Brain microvascular endothelial cell (primary cell): ENCODE results near the gene UBASH3A.

Source experiments
- DNase-seq: peaks from one replicate; pipeline ENCODE4 v3.0.0-alpha.2; 2020
- H3K27ac ChIP-seq: fragments of 250-450 bp; sonication (Bioruptor Pico); 2 replicates; pipeline ENCODE4 v1.5.1; 2020; ENCODE audit warnings: mild to moderate bottlenecking, moderate library complexity
- H3K27me3 ChIP-seq: fragments of 250-450 bp; sonication (Bioruptor Pico); replicated peaks from 2 replicates; pipeline ENCODE4 v1.5.1; 2020; ENCODE audit warnings: mild to moderate bottlenecking
- H3K36me3 ChIP-seq: fragments of 250-450 bp; sonication (Bioruptor Pico); replicated peaks from 2 replicates; pipeline ENCODE4 v1.5.1; 2020; ENCODE audit warnings: mild to moderate bottlenecking
- H3K4me3 ChIP-seq: 2 replicates; pipeline ENCODE4 v1.5.1; 2011; ENCODE audit warnings: low read depth, mild to moderate bottlenecking, control low read depth, low read length, moderate library complexity
- in situ Hi-C: cut with HindIII; loops from 2 replicates; pipeline ENCODE4 v1.10.0; 2017; ENCODE audit warnings: low sequenced_read_pairs, low pct_ligation_motif_present
- TF ChIP-seq, protein P1 (sequence below): IDR thresholded peaks from 2 replicates; pipeline ENCODE4 v1.5.1; 2011; ENCODE audit warnings: low read depth, mild to moderate bottlenecking, moderate library complexity, low read length, control low read depth, inconsistent platforms; ENCODE audit errors: missing control alignments

UBASH3A gene

DNA sequence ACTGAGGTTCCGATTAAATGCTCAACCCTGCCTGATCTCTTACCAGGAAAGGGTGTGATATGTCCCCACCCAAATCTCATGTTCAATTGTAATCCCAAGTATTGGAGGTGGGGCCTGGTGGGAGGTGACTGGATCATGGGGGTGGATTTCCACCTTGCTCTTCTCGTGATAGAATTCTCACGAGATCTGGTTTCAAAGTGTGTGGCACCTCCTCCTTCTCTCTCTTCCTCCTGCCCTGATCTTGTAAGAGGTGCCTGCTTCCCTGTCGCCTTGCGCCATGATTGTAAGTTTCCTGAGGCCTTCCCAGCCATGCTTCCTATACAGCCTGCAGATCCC is 57.5 kb downstream of the UBASH3A start:
- no peak for DNase-seq
- no peak overlapping the region for H3K27ac ChIP-seq
- in situ Hi-C loops = no loop called here
- TF ChIP-seq, protein P1, sequence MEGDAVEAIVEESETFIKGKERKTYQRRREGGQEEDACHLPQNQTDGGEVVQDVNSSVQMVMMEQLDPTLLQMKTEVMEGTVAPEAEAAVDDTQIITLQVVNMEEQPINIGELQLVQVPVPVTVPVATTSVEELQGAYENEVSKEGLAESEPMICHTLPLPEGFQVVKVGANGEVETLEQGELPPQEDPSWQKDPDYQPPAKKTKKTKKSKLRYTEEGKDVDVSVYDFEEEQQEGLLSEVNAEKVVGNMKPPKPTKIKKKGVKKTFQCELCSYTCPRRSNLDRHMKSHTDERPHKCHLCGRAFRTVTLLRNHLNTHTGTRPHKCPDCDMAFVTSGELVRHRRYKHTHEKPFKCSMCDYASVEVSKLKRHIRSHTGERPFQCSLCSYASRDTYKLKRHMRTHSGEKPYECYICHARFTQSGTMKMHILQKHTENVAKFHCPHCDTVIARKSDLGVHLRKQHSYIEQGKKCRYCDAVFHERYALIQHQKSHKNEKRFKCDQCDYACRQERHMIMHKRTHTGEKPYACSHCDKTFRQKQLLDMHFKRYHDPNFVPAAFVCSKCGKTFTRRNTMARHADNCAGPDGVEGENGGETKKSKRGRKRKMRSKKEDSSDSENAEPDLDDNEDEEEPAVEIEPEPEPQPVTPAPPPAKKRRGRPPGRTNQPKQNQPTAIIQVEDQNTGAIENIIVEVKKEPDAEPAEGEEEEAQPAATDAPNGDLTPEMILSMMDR = no peak
- no peaks in the 10 kb centered on the region for H3K36me3 ChIP-seq
- no peaks in the 10 kb centered on the region for H3K27me3 ChIP-seq
- H3K4me3 ChIP-seq = no peak overlapping the region

DNA sequence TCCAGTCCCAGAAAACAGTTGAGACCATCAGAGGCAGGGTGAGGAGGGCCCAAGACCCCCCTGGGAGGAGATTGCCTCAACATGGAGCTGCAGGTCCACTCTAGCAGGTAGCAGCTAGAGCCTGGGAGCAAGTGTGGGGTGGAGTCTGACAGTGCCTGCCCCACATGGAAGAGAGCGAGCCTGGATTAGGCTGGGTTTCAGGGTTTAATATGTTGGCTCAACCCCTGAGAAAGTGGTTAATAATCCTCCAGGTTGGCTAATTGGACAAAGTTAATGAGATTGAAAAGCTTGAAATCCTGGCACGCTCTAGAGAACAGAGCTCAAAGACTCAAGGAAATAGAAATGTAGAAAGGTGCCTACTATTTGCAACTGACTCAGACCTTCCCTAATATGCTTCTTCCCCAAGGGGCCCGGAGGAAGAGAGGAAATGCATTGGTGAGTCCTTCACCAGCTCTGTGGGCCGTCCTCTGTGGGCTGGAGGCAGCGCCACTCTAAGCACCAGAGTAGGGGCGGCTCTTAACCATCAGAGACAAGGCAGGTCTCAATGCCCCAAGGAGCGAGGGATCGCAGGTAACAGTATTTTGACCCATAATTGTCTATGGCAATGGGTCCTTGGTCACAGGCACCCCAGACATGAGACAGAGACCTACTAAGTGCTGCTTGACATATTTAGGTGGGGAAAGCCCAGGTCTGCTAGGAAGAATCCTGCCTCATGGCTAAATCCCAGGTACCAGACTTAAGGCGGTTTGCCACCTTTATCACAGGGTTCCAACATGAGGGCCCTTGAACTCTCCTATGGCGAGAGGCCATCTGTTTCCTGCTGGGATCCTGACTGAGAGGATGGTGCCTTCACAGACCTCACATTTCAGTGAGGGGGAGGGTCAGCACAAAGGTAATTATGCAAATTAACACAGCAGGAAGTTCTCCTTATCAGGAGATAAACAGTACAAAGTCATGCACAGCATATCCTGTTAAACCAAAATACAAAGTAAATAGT is 58.5 kb downstream of the UBASH3A start:
- in situ Hi-C loops = no loop called here

DNA sequence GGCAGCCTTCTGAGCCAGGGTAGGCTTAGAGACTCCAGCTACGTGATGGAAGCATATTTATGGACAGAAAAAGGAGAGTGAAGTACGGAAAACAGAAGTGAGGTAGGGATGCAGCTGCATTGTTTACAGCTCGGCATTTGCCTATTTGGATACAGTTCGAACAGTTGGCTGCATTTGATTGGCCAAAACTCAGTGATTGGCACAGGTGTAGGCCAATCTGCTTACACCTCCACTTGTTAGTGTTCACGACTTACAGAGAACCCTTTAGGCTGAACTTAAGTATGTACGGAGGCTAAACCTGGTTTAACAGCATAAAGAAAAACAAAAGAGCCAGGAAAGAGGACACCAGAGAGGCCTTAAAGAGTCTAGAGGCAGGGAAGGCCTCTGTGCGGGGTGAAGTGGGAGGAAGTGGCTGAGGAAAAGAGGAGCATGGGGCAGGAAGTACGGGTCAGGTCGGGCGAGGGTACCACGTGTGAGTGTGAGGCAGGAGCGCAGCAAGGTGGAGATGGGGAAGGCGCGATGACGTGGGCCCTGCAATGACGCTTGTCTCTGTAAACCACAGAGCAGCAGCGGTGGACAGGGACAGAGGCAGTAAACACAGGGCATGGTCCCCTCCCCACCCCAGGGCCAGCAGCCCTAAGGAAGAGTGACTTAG is 60.3 kb downstream of the UBASH3A start:
- no peaks in the 10 kb centered on the region for H3K27me3 ChIP-seq
- no peak overlapping the region for H3K4me3 ChIP-seq
- no peak overlapping the region for H3K27ac ChIP-seq
- no peaks in the 10 kb centered on the region for H3K36me3 ChIP-seq
- TF ChIP-seq, protein P1 = no peak
- peak; percentile 64 for DNase-seq
- in situ Hi-C loops = no loop called here

More for the DNA sequence above, 58.5 kb downstream of the UBASH3A start:
- TF ChIP-seq, protein P1 = no peak
- no peak for DNase-seq
- no peaks in the 10 kb centered on the region for H3K36me3 ChIP-seq
- H3K27ac ChIP-seq = no peak overlapping the region
- H3K4me3 ChIP-seq = no peak overlapping the region
- H3K27me3 ChIP-seq = no peaks in the 10 kb centered on the region

DNA sequence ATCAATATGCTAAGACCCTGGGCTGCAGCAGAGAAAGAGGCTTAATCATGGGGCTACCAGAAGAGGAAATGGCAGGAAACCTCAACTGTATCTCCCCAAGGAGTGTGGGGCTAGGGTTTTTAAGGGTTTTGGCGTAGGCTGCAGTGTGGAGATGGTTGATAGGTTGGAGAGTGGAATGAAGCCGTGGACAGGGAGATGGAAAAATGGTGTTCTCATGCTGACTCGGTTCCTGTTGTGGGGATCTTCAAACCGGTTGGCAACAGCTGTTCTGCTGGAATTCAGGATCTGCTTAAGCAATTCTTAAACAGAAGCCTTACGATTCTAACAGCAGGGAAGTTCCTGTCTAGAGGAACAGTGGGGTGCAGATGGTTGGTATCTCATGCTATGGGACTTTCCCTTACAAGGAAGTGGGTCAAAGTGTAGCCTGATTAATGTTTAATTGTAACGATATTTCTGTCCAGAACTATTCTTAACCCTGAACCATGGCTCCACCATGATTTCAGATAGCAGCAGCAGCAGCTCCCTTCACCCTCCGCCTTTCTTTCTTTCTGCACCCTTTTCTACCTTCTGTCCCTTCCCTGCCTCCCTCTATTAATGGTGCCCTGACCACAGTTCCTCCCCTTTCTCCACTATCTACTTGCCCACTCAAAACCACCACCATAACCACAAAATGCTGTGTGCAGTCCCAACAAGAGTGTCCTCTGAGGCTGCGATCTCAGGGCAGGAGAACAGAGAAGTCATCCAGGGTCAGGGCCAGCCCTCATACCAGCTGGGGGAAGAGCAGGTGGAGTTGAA is 61.5 kb downstream of the UBASH3A start:
- in situ Hi-C loops = no loop called here
- Histone ChIP-seq H3K27ac (no peak overlapping the region), H3K4me3 (no peak overlapping the region), H3K27me3 (no peaks in the 10 kb centered on the region), H3K36me3 (no peaks in the 10 kb centered on the region)
- TF ChIP-seq, protein P1 = no peak
- DNase-seq = peak; percentile 19

DNA sequence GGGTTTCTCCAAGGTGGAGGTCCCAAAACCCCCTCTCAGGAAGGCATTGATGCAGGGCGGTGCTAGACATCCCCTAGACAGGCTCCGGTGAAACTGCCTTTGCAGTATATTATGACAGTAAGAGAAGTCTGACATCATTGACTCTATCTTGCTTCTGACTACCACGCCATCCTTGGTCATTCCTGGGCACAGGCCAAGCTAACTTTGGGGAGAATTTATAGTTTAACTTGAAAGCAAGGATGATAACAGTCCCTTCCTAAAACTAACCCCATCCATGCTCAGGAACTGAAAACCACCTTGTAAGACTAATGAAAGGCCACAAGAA is 62.1 kb downstream of the UBASH3A start:
- no peak overlapping the region for H3K4me3 ChIP-seq
- no peaks in the 10 kb centered on the region for H3K36me3 ChIP-seq
- no peaks in the 10 kb centered on the region for H3K27me3 ChIP-seq
- H3K27ac ChIP-seq = no peak overlapping the region
- no peak for DNase-seq
- TF ChIP-seq, protein P1 = no peak
- in situ Hi-C loops = no loop called here
